Measurements from ENCODE around the gene FBXL4.

Gene FBXL4

GRCh38 chr6:98967616-98968015, 19.9 kb upstream of the FBXL4 start:
- Histone ChIP-seq H4K20me1 (ENCODE audit: insufficient read depth, low read length, poor library complexity, severe bottlenecking) (no peaks in the 10 kb centered on the region), H3K79me2 (ENCODE audit: insufficient read depth, low read length) (no peaks in the 10 kb centered on the region), H3K9me2 (replicated peaks; ENCODE audit: low read depth, low read length) (no peaks in the 10 kb centered on the region), H3F3A (ENCODE audit: low read depth) (no peaks in the 10 kb centered on the region), H3K4me1 (ENCODE audit: insufficient read depth, low read length, poor library complexity, severe bottlenecking) (no peaks in the 10 kb centered on the region), H3K36me3 (ENCODE audit: insufficient read depth, low read length) (no peaks in the 10 kb centered on the region), H3K4me2 (ENCODE audit: low read depth, low read length, poor library complexity, severe bottlenecking) (no peak overlapping the region), H3K27me3 (ENCODE audit: insufficient read depth, low read length, poor library complexity, severe bottlenecking) (no peaks in the 10 kb centered on the region), H3K9me3 (ENCODE audit: insufficient read depth, low read depth, low read length) (no peaks in the 10 kb centered on the region; the same call in 1 of the 2 replicates), H3K4me3 (ENCODE audit: low read length, poor library complexity, severe bottlenecking) (no peak overlapping the region), H3K9ac (ENCODE audit: low read depth, low read length, poor library complexity, severe bottlenecking) (no peak overlapping the region), H2AFZ (ENCODE audit: low read length) (no peak overlapping the region)
- TF ChIP-seq, protein P1, sequence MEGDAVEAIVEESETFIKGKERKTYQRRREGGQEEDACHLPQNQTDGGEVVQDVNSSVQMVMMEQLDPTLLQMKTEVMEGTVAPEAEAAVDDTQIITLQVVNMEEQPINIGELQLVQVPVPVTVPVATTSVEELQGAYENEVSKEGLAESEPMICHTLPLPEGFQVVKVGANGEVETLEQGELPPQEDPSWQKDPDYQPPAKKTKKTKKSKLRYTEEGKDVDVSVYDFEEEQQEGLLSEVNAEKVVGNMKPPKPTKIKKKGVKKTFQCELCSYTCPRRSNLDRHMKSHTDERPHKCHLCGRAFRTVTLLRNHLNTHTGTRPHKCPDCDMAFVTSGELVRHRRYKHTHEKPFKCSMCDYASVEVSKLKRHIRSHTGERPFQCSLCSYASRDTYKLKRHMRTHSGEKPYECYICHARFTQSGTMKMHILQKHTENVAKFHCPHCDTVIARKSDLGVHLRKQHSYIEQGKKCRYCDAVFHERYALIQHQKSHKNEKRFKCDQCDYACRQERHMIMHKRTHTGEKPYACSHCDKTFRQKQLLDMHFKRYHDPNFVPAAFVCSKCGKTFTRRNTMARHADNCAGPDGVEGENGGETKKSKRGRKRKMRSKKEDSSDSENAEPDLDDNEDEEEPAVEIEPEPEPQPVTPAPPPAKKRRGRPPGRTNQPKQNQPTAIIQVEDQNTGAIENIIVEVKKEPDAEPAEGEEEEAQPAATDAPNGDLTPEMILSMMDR (conservative IDR thresholded peaks at IDR 0.05; ENCODE audit: low read length), result no peak
- no peak for TF ChIP-seq EZH2phosphoT487 (IDR thresholded peaks at IDR 0.05; ENCODE audit: borderline replicate concordance)

DNA sequence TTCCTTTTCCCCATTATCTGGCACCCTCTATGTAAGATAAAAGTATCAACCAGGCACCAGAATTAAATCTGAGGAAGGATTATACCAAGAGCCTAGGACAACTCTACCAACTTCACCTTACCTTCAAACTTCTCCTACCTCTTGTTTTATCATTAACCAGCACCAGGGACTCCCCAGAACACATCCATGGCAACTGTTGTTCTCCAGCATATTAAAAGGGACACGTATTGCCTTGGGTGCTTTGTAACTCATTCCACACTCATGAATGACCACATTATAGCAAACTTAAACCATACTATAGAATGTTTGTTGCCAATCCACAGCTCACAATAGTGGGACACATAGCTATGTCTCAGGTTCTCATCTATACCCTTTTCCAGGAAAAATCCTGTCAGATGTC, 11.9 kb upstream of the FBXL4 start:
- TF ChIP-seq, protein P1 (conservative IDR thresholded peaks at IDR 0.05; ENCODE audit: low read length), result no peak
- TF ChIP-seq EZH2phosphoT487 (IDR thresholded peaks at IDR 0.05; ENCODE audit: borderline replicate concordance), result no peak
- Histone ChIP-seq H3K9ac (ENCODE audit: low read depth, low read length, poor library complexity, severe bottlenecking) (no peak overlapping the region), H3K79me2 (ENCODE audit: insufficient read depth, low read length) (no peaks in the 10 kb centered on the region)

GRCh38 chr6:98958776-98959175, 11.0 kb upstream of the FBXL4 start:
- Histone ChIP-seq H4K20me1 (ENCODE audit: insufficient read depth, low read length, poor library complexity, severe bottlenecking) (no peaks in the 10 kb centered on the region), H3K4me2 (ENCODE audit: low read depth, low read length, poor library complexity, severe bottlenecking) (no peak overlapping the region), H3K4me1 (ENCODE audit: insufficient read depth, low read length, poor library complexity, severe bottlenecking) (no peaks in the 10 kb centered on the region), H3K4me3 (ENCODE audit: low read length, poor library complexity, severe bottlenecking) (no peak overlapping the region), H3K36me3 (ENCODE audit: insufficient read depth, low read length) (no peaks in the 10 kb centered on the region), H2AFZ (ENCODE audit: low read length) (no peak overlapping the region), H3F3A (ENCODE audit: low read depth) (no peaks in the 10 kb centered on the region), H3K9me2 (replicated peaks; ENCODE audit: low read depth, low read length) (no peaks in the 10 kb centered on the region), H3K27me3 (ENCODE audit: insufficient read depth, low read length, poor library complexity, severe bottlenecking) (no peaks in the 10 kb centered on the region), H3K9me3 (ENCODE audit: insufficient read depth, low read depth, low read length) (no peaks in the 10 kb centered on the region), H3K79me2 (ENCODE audit: insufficient read depth, low read length) (no peaks in the 10 kb centered on the region), H3K9ac (ENCODE audit: low read depth, low read length, poor library complexity, severe bottlenecking) (no peak overlapping the region)
- TF ChIP-seq EZH2phosphoT487 (IDR thresholded peaks at IDR 0.05; ENCODE audit: borderline replicate concordance), result no peak
- TF ChIP-seq, protein P1 (conservative IDR thresholded peaks at IDR 0.05; ENCODE audit: low read length), result no peak

More for the DNA sequence above, 11.9 kb upstream of the FBXL4 start:
- no peaks in the 10 kb centered on the region for H3F3A ChIP-seq (ENCODE audit: low read depth)
- H3K4me2 ChIP-seq (ENCODE audit: low read depth, low read length, poor library complexity, severe bottlenecking), result no peak overlapping the region
- no peaks in the 10 kb centered on the region for H3K9me2 ChIP-seq (replicated peaks; ENCODE audit: low read depth, low read length)
- H3K4me1 ChIP-seq (ENCODE audit: insufficient read depth, low read length, poor library complexity, severe bottlenecking), result no peaks in the 10 kb centered on the region
- no peaks in the 10 kb centered on the region for H4K20me1 ChIP-seq (ENCODE audit: insufficient read depth, low read length, poor library complexity, severe bottlenecking)
- no peaks in the 10 kb centered on the region for H3K27me3 ChIP-seq (ENCODE audit: insufficient read depth, low read length, poor library complexity, severe bottlenecking)
- H3K4me3 ChIP-seq (ENCODE audit: low read length, poor library complexity, severe bottlenecking), result no peak overlapping the region
- H3K36me3 ChIP-seq (ENCODE audit: insufficient read depth, low read length), result no peaks in the 10 kb centered on the region
- no peaks in the 10 kb centered on the region for H3K9me3 ChIP-seq (ENCODE audit: insufficient read depth, low read depth, low read length)
- H2AFZ ChIP-seq (ENCODE audit: low read length), result no peak overlapping the region
